Activated gamma-delta T cell treated with anti-CD3 and anti-CD28 coated beads, Interleukin-2, amount 50 U/mL, for 16 hours (primary cell): Measurements from ENCODE around the gene PDE10A.
"Not testable (repeated sequence)": the region's sequence is repeated elsewhere in the genome, so short reads cannot be mapped to it uniquely, and the experiment has no call there.

Experiments
- DNase-seq: peaks from one replicate; pipeline ENCODE4 v3.0.0-alpha.2; 2020; ENCODE audit warnings: low read depth

Gene PDE10A

DNA sequence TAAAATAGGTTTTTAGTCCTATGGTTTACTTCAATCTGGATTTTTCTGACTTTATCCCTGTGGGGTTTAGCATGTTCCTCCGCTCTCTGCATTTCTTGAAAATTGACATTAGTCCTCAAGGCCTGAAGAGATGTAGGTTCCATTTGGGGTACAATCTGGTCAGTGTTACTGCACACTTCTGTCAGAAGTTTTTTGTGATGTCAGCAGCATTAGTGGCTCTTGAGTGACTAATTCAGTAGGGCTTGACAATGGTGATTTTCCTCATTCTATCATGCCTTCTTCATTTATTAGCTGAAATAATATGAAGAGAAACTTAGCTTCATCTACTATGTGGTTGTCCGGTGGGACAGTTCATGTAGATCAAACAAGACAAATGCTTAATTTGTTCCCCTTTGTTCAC is 114.6 kb downstream of the PDE10A start:
- DNase-seq, result no peak

DNA sequence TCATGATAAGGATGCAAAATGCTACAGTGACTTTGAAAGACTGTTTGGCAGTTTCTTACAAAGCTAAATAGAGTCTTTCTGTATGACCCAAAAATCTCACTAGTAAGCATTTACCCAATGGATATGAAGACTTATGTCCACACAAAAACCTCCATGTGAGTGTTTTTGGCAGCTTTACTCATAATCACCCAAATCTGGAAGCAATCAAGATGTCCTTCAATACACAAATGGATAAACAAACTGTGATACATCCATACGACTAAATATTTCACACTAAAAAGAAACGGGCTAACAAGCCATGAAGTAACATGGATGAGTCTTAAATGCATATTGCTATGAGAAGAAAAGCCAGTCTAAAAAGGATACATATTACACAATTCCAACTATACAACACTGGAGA is 117.2 kb downstream of the PDE10A start:
- no peak for DNase-seq

DNA sequence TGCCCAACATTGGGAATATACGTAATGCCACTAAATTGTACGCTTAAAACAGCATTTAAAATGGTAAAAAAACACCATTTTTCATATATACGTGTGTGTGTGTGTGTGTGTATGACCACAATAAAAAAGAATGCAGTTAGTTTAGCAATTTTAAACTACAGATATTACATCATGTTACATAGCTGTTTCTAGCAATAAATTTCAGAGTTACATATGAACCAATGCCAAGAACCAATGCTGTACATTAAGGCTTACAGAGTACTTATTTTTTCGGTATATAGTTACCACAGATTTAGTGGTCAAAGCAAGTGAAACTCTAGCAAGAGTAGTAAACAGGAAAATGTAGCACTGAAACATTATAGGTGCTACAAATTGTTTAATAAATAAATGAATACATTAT is 119.3 kb downstream of the PDE10A start:
- no peak for DNase-seq

DNA sequence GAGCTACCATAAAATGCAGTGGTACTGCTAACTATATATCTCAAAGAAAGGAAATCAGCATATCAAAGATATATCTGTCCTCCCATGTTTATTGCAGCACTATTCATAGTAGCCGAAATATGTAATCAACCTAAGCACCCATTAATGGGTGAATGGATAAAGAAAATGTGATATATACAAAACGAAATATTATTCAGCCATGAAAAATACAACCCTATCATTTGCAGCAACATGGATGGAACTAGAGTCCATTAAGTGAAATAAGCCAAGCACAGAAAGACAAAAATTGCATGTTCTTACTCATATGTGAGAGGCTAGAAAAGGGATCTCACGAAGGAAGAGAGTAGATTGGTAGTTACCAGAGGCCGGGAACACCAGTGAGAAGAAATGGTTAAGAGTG is 126.1 kb downstream of the PDE10A start:
- DNase-seq, result no peak

DNA sequence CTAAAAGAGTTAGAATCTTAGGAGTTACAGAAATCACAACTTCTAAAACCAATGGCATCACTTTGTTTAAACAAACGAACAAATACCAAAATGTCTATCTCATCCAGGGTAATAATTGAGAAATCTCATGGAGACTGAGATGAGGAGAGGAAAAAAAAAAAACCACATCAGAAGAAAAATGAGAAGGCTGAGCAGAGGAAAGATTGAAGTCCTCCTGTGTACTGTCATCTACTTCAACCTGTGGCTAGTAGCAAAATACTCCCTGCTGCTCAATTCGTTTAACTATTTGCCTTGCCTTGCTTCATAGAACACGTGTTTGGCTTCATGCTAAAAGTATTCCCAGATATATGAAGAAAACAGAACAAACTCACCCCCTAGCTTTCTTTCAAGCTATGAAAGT is 143.7 kb downstream of the PDE10A start:
- DNase-seq, result no peak

DNA sequence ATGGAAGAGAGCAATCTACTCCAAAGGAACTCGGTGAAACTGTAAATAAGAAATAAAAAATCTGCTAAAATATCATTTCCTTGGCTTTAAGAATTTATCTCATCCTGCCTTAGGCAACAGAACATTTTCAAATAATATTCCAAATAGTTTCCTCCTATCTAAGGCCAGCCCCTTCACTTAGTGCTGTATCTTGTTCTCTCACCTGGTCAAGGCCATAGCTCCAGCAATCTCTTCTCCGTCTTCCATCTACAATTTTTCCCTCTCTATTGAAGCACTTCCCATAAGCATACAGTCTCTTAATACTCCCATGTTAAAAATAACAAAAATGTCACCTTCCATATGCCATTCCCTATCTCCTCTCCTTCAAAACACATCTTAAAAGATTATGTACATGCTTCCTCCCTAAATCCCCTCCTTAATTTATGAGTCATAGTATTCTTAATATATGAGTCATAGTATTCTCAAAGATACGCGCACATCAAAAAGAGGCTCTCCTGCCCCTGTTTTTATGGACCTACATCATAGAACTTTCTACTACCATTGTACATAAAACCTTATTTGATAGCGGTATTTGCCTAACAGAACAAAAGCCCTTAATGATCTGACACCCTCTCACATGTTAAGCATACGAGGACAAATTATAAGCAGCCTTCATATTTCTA is 146.9 kb downstream of the PDE10A start:
- no peak for DNase-seq

DNA sequence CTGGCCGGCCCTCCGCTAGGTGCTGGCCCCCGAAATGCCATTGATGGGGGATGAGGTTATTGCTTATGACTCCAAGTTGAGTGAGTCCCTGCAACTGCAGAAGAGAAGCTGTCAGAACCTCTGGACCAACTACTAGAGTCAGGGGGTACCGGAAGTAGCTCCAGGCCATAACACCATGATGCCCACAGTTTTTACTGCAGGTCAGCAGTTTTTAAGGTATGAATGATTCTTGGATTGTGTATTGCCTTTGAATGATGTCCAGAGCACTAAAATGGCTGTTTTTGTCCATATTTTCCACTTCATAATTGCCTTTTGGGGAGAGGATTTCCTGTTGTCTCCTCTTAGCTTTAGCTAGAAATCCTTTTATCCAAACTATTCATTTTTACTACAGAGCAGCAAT is 148.4 kb downstream of the PDE10A start:
- DNase-seq, result no peak

DNA sequence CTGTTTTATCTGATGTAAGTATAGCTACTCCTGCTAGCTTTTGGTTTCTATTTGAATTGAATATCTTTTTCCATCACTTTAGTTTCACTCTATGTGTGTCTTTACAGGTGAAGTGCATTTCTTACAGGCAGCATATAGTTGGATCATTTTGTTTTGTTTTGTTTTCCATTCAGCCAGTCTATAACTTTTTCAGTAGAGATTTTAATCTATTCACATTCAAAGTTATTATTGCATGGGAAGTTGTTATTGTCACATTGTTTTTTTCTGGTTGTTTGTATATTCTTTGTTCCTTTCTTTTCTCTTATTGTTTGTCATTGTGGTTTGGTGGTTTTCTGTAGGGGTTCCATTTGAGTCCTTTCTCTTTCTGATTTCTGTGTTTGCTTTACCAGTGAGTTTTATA is 151.2 kb downstream of the PDE10A start:
- DNase-seq, result no peak

DNA sequence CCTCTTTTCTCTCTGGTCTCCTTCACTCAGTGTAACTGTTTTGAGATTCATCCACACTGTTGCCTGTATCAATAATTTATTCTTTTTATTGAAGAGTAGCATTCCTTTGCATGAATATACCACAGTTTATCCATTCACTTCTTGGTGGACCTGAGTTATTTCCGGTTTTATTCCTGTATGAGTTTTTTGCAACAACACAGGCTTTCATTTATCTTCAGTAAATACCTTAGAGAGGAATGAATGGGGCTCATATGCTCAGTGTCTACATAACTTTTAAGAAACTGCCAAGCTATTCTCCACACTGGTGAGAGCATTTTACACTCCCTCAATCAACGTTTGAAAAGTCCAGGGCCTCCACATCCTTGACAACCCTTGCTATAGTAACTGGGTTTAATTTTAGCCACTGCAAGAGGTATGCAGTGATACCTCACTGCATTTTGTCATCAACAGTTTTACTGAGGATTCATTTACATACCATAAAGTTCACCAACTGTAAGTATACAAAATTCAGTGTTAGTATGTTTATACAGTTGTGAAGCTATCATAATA is 154.6 kb downstream of the PDE10A start:
- no peak for DNase-seq

DNA sequence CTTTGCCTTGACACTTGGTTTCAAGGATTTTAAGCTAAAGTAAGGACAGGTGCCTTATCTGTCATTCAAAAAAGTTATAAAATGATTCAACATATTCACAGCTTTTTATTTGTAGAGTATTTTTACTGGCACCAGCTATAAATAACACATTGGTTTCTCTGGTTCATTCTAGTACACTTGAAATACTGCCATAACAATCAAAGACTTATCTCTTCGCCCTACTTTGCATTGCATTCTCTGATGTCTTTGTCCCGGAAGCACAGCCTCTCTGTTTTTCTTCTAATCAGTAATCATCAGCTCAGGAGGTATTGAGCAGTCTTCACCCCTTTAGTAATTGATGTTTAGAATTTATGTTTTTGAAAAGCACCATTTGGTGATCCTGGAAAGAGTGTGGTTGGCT is 156.4 kb downstream of the PDE10A start:
- DNase-seq, result no peak

DNA sequence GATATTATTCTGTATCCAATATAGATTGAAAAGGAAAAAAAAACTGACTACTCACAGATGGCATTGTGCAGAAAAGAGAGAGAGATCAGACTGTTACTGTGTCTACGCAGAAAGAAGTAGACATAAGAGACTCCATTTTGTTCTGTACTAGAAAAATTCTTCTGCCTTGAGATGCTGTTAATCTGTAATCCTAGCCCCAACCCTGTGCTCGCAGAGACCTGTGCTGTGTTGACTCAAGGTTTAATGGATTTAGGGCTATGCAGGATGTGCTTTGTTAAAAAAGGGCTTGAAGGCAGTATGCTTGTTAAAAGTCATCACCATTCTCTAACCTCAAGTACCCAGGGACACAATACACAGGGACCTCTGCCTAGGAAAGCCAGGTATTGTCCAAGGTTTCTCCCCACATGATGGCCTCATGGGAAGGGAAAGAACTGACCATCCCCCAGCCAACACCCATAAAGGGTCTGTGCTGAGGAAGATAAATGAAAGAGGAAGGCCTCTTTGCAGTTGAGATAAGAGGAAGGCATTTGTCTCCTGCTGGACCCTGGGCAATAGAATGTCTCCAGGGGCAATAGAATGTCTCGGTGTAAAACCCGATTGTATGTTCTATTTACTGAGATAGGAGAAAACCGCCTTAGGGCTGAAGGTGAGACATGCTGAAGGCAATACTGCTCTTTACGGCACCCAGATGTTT is 162.7 kb downstream of the PDE10A start:
- not testable (repeated sequence) for DNase-seq

DNA sequence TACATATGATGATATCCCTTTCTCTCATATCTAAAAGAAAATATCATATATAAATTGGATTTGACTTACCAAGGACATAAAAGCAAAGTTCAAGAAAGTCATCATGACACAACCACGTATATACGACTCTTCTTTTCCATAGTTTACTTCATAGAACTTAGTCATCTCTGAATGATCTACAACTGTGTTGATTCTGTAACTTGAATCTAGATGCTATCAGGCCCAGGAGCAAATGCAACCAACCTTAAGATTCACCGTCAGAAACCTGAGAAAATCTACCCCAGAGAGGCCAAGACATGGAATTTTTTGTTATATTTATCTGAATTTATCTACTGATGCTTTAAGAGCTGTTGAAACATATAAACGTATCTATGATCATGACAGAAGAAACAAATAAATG is 165.6 kb downstream of the PDE10A start:
- no peak for DNase-seq

DNA sequence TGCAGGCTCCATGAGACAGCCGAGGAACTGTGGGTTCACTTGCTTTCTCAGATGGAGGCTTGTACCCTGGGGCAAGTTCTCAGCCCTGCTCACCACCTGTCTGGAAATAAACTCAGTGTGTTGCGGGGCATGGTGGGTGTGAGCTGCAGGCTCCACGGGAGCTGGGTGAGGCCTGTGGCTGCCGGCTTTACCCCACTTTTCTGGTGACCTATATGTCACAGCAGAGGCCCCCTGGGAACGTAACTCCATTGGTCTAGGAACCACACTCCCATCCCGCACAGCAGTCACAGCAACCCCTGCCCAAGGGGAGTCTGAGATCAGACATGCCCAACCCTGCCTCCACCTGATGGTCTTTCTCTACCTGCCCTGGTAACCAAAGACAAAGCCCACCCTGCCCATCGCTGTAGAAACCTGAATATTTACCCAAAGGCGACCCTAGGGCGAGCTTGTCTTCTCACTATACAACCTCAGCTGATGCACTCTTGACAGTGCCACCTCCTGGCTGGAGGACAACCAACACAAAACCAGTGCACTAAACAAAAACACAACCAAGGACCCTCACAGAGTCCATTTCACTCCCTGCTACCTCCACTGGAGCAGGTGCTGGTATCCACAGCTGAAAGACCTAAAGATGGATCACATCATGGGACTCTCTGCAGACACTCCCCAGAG is 174.3 kb downstream of the PDE10A start:
- no peak for DNase-seq

DNA sequence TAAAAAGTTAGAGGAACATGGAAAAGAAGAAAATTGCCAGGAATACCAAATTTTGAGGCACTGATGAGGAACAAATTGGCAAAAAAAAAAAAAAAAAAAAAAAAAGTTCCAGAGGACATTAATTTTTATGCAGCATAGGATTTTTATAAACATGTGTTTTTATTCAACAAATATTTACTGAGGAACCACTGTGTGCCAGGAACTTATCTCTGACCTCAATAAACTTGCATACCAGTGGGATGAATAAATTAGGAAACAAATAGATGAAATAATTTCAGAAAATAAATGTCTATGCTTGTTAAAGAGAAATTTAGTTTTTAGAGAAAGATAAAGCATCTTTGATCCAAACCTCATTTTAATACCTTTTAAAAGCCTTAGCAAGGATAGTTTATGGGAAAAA is 175.1 kb downstream of the PDE10A start:
- DNase-seq, result no peak

DNA sequence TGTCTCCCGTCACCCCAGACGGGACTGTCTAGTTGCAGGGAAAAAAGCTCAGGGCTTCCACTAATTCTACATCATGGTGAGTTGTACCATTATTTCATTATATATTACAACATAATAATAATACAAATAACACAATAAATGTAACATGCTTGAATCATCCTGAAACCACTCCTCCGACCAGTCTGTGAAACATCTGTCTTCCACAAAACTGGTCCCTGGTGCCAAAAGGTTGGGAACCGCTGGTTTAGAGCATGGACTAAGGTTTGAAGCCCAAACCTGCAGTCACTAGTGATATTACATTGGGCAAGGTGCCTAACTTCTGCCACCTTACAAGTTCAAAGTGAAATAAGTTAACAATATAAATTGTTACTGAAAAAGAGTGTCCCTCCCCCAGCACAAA is 175.7 kb downstream of the PDE10A start:
- DNase-seq, result no peak

DNA sequence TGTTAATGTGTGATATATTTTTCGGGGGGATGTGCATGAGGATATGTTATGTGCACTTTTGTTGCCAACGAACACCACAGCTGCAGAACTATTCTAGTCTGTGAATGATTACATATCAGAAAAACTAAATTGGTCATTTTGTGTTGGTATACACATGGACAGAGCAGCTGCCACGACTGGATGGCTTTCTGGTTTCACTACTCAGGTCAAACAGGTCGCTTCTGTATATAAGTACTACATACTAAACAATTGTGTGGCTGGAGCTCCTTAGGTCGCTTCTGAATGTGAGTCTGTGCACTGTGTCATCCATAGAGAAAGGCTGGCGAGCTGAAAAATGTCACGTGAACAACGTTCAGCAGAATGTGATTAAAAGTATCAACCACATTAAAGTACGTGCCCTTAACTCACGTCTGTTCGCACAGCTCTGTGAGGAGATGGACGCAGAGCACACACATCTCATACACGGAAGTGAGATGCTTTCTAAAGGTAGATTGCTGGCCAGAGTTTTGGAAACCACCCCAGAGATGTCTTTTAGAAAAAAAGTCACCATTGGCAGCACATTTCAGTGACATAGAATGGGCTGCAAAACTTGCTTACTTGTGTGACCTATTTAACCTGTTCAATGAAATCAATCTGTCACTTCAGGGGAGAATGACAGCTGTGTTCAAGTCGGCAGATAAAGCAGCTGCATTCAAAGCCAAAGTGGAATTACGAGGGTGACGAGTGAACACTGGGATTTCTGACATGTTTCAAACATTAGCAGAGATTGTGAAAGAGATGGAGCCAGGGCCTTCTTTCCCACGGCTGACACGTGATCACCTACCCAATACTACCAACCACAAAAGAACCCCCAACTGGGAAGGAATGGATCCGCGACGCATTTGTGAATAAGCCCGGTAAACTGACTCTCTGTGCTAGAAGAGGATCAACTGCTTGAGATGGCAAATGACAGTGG is 176.6 kb downstream of the PDE10A start:
- no peak for DNase-seq

DNA sequence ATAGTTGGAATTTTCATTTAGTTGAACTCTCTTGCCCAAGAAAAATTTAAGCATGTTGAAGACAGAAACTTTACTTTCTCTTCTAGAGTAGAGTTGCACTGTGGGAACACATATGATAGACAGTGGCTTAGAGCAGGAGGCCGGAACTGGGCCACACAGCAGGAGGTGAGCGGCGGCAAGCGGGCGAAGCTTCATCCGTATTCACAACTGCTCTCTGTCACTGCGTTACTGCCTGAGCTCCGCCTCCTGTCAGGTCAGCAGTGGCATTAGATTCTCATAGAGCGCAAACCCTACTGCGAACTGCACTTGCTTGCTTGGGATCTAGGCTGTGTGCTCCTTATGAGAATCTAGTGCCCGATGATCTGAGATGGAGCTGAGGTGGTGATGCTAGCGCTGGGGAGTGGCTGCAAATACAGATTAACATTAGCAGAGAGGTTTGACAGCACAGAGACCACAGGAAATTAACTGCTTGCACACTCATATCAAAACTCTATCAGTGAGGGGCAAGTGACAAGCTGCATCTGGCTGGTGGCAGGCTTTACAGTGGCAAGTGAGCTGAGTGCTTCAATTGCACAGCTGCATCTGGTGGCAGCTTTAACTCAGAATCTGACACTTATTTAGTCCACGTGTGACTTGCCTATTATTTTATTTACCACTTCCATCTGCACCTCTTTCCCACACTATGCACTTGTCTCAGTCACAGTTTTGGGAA is 178.7 kb downstream of the PDE10A start:
- no peak for DNase-seq

DNA sequence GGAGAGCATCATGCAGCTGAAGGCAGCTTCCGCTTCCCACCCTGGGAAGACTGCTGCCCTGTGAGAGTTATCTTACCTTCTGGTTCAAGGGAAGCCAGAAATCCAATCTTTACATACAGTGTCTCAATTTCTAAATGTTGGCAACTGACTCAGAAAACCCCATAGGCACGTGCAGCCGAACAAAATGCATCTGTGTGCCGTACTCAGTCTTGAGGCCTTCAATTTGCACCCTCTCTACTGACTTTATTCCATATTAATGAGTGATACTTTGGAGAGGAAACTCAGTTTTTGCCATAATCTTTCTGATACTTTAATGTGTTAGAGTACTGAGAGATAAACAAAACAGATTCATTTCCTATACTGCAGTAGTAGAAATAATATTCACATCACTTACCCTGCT is 181.1 kb downstream of the PDE10A start:
- DNase-seq, result no peak

DNA sequence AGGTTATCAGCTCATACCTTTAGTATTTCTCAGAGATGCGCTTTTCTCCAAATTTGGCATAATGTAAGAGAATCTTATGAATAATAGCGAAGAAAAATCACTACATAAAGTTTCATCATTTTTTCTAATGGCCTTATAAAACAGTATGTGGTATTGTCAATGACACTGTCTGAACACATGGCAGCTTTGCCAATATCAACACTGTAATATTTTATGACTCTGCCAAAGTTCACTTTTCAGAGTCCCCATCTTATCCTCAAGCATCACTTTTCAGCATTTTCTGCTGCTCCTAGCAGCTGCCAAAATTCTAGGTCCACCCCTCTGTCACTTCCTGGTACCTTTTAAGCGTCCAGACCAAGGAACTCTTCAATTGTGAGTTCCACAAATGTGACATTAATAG is 182.1 kb downstream of the PDE10A start:
- no peak for DNase-seq

DNA sequence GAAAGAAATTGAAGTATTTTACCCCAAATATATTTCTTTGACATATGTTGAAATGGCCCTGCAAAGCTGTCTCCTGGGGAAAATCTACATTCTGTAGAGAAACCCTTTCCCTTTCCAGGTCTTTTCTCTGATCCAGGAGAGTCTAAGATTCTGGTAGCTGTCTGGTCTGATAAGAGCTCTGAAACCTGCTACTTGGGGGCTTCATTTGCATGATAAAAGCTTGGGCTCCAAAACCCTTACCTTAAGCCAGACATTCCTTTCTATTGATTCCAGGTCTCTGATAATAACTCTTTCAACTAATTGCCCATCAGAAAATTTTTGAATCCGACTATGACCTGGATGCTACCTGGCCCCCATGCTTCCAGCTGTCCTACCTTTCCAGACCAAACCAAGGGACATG is 184.5 kb downstream of the PDE10A start:
- no peak for DNase-seq

DNA sequence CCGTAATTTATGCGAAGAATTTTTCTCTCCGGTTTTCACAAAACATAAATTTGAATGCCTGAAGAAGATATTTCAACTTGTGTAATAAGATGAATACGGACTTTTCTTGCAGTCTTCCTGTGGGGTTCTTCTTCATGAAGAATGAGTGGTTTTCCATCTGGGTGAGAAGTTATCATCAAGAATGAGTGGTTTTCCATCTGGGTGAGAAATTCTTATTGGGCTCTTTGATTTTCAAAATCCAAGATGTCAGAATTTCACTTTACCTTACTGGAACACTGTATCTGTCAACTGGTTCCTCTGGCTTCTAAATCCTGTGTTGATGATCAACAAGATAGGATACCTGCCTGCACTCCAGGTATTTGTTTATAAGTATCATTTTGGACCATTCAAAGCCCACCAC is 193.6 kb downstream of the PDE10A start:
- DNase-seq, result no peak
